T-cell (primary cell): Measurements from ENCODE around the gene TMC4. TPM values are rescaled to one million over a fixed set of nuclear protein-coding genes. Genes with fewer than 3 reads are reported as not detected.
A peak's percentile ranks its signal among the peaks of the same experiment; 100 is the strongest.
"Not testable (repeated sequence)": the region's sequence is repeated elsewhere in the genome, so short reads cannot be mapped to it uniquely, and the experiment has no call there.

Source experiments
- ATAC-seq, 4 experiments: fragments of 200-7000 bp in 3 of 4; fragments of 150-1000 bp in 1 of 4; cut with Tn5 transposase; replicated peaks in 1 of 4; 1 replicate in 3 of 4; 2 replicates in 1 of 4; pipeline ENCODE4 v1.10.0; 2021; ENCODE audit warnings: moderate library complexity in 3 of 4, mild to moderate bottlenecking in 2 of 4, moderate number of reproducible peaks in 1 of 4
- CTCF ChIA-PET, 2 donors: fragments of 300-600 bp; sonication (Branson Sonifier 250); formaldehyde crosslinking; loops; one replicate each; lab custom pipeline; 2022; ENCODE audit warnings: antibody characterized with exemption in 2 of 2; lab: Charles Lee
- POLR2A ChIA-PET, 2 donors: fragments of 300-600 bp; sonication (Branson Sonifier 250); formaldehyde crosslinking; loops; one replicate each; lab custom pipeline; 2022; ENCODE audit warnings: antibody characterized with exemption in 2 of 2; lab: Charles Lee
- DNase-seq, 35 experiments: peaks; one replicate each; pipeline versions ENCODE4 v3.0.0 to v3.0.0-alpha.2; 2013 to 2023
- H3K27ac ChIP-seq: one replicate; pipeline ENCODE4 v1.5.1; 2013; ENCODE audit warnings: low read length
- H3K27me3 ChIP-seq, 2 experiments: replicated peaks in 1 of 2; 1 replicate in 1 of 2; 2 replicates in 1 of 2; pipeline versions ENCODE4 v1.6.1 to v1.7.0; 2013; ENCODE audit warnings: low read length in 1 of 2, mixed read lengths in 1 of 2; ENCODE audit not compliant: control insufficient read depth in 2 of 2, insufficient read depth in 2 of 2; ENCODE audit errors: extremely low read depth in 1 of 2
- H3K36me3 ChIP-seq, 2 donors: 1 replicate in 1 of 2; 2 replicates in 1 of 2; pipeline versions ENCODE4 v1.6.1 to v1.7.0; 2013; ENCODE audit warnings: low read length in 1 of 2; ENCODE audit not compliant: control insufficient read depth in 2 of 2, insufficient read depth in 1 of 2; ENCODE audit errors: extremely low read depth in 1 of 2
- H3K4me1 ChIP-seq, 2 experiments: 1 replicate in 1 of 2; 2 replicates in 1 of 2; pipeline versions ENCODE4 v1.6.1 to v1.7.0; 2013; ENCODE audit warnings: low read length in 2 of 2, mixed read lengths in 1 of 2; ENCODE audit not compliant: insufficient read depth in 2 of 2, control insufficient read depth in 1 of 2; ENCODE audit errors: extremely low read depth in 1 of 2
- H3K4me3 ChIP-seq, 2 donors: 1 replicate in 1 of 2; 2 replicates in 1 of 2; pipeline versions ENCODE4 v1.5.1 to v1.7.0; 2013; ENCODE audit warnings: mild to moderate bottlenecking in 2 of 2, low read length in 1 of 2, moderate library complexity in 1 of 2; ENCODE audit not compliant: control insufficient read depth in 1 of 2; ENCODE audit errors: extremely low read depth in 1 of 2
- H3K9me3 ChIP-seq: 2 replicates; pipeline ENCODE4 v1.7.0; 2013
- H3K27ac Mint-ChIP-seq, 2 donors: one replicate each; pipeline ENCODE4 v1.8.0; 2020 to 2021; ENCODE audit warnings: mild to moderate bottlenecking in 2 of 2, mixed read lengths in 2 of 2
- H3K27me3 Mint-ChIP-seq, 2 donors: one replicate each; pipeline ENCODE4 v1.8.0; 2021 to 2022; ENCODE audit warnings: mixed read lengths in 2 of 2
- H3K36me3 Mint-ChIP-seq: one replicate; pipeline ENCODE4 v1.8.0; 2021; ENCODE audit warnings: mixed read lengths
- H3K4me1 Mint-ChIP-seq, 3 donors: one replicate each; pipeline ENCODE4 v1.8.0; 2020 to 2022; ENCODE audit warnings: mixed read lengths in 3 of 3, mild to moderate bottlenecking in 1 of 3
- H3K4me3 Mint-ChIP-seq, 3 donors: one replicate each; pipeline ENCODE4 v1.8.0; 2020 to 2022; ENCODE audit warnings: mild to moderate bottlenecking in 3 of 3, mixed read lengths in 3 of 3, moderate library complexity in 3 of 3
- H3K9me3 Mint-ChIP-seq, 3 donors: one replicate each; pipeline ENCODE4 v1.8.0; 2020 to 2022; ENCODE audit warnings: mixed read lengths in 3 of 3
- WGBS: methylation state at CpG from one replicate; pipeline ENCODE4 v1.1.5; 2013; ENCODE audit warnings: missing lambda C conversion rate; ENCODE audit not compliant: insufficient coverage; 5-methylcytosine and 5-hydroxymethylcytosine counted together
- total RNA-seq, 35 experiments: library from RNA in 6 of 35; stranded (reverse) in 6 of 35; fragments of 120-200 nt in 1 of 35; gene quantifications; one replicate each; pipeline versions ENCODE4 v1.2.1 to v1.2.4 and lab custom pipeline; 2013 to 2026

TMC4 gene
- total RNA-seq, 5 donors from 2014 or later (not counting 1 experiment from before 2014, with no cell fraction given) = 0.78 to 2.6 (median 1.4) TPM

GRCh38 chr19:54208784-54209057, 35.8 kb upstream of the TMC4 start:
- CTCF ChIA-PET = no interaction called here

GRCh38 chr19:54207983-54208783, 35.2 kb upstream of the TMC4 start:
- Mint-ChIP-seq H3K4me3 (peak overlapping the region in 1 of 3 donors; percentile 66), H3K27me3 (no peaks in the 10 kb centered on the region), H3K36me3 (peaks cover 42% of the 10 kb centered on the region), H3K4me1 (peaks cover 79 to 82% (median 80%) of the 10 kb centered on the region in 3 donors), H3K9me3 (no peaks in the 10 kb centered on the region), H3K27ac (peak overlapping the region; percentile 17 to 77)
- Histone ChIP-seq H3K9me3 (no peaks in the 10 kb centered on the region), H3K27ac (no peak overlapping the region), H3K4me1 (peaks cover 1 to 81% of the 10 kb centered on the region in 2 experiments), H3K27me3 (no peaks in the 10 kb centered on the region), H3K36me3 (peaks cover 19 to 49% of the 10 kb centered on the region in 2 donors), H3K4me3 (no peak overlapping the region)
- CTCF ChIA-PET = no interaction called here
- POLR2A ChIA-PET = no interaction called here
- ATAC-seq (peak in 3 of 4 experiments; percentile 8 to 25 (median 22)), DNase-seq (peak in 25 of 35 experiments; percentile 8 to 68 (median 34))
- WGBS = 37% methylated on average over 14 of the region's 18 CpGs

More at GRCh38 chr19:54208784-54209057, 35.8 kb upstream of the TMC4 start:
- no peak overlapping the region for H3K27ac ChIP-seq
- POLR2A ChIA-PET = no interaction called here
- H3K27ac Mint-ChIP-seq = peak overlapping the region; percentile 17 to 77
- no peaks in the 10 kb centered on the region for H3K9me3 ChIP-seq
- peaks cover 36% of the 10 kb centered on the region for H3K36me3 Mint-ChIP-seq
- H3K4me3 ChIP-seq = no peak overlapping the region
- peaks cover 0 to 75% of the 10 kb centered on the region in 2 experiments for H3K4me1 ChIP-seq
- peaks cover 74 to 78% (median 75%) of the 10 kb centered on the region in 3 donors for H3K4me1 Mint-ChIP-seq
- H3K27me3 ChIP-seq = no peaks in the 10 kb centered on the region
- H3K4me3 Mint-ChIP-seq = peak overlapping the region in 1 of 3 donors; percentile 66
- peaks cover 19 to 44% of the 10 kb centered on the region in 2 donors for H3K36me3 ChIP-seq
- DNase-seq (no peak), ATAC-seq (no peak)
- H3K9me3 Mint-ChIP-seq = no peaks in the 10 kb centered on the region
- H3K27me3 Mint-ChIP-seq = no peaks in the 10 kb centered on the region
- WGBS = 100% methylated on average over 2 of the region's 8 CpGs

- peak overlapping the region; percentile 17 to 77 for H3K27ac Mint-ChIP-seq
- POLR2A ChIA-PET = no interaction called here
- ATAC-seq (no peak), DNase-seq (no peak)
- Histone ChIP-seq H3K4me3 (no peak overlapping the region), H3K27me3 (no peaks in the 10 kb centered on the region), H3K27ac (no peak overlapping the region), H3K4me1 (peaks cover 7 to 86% of the 10 kb centered on the region in 2 experiments), H3K9me3 (no peaks in the 10 kb centered on the region), H3K36me3 (peaks cover 19 to 54% of the 10 kb centered on the region in 2 donors)
- no peaks in the 10 kb centered on the region for H3K9me3 Mint-ChIP-seq
- 25% methylated on average over 4 of the region's 5 CpGs for WGBS
- peaks cover 78 to 87% (median 86%) of the 10 kb centered on the region in 3 donors for H3K4me1 Mint-ChIP-seq
- CTCF ChIA-PET = no interaction called here
- peak overlapping the region in 1 of 3 donors; percentile 66 for H3K4me3 Mint-ChIP-seq
- H3K36me3 Mint-ChIP-seq = peaks cover 47% of the 10 kb centered on the region
- H3K27me3 Mint-ChIP-seq = no peaks in the 10 kb centered on the region
Observed at GRCh38 chr19:54207676-54207982, 34.7 kb upstream of the TMC4 start.

- peak overlapping the region in 1 of 3 donors; percentile 66 for H3K4me3 Mint-ChIP-seq
- DNase-seq, H3K27me3 ChIP-seq, H3K9me3 ChIP-seq, H3K27ac ChIP-seq, CTCF ChIA-PET, H3K9me3 Mint-ChIP-seq, H3K4me3 ChIP-seq, ATAC-seq, H3K27me3 Mint-ChIP-seq, H3K27ac Mint-ChIP-seq, POLR2A ChIA-PET: not testable (repeated sequence)
- H3K36me3 Mint-ChIP-seq = peaks cover 51% of the 10 kb centered on the region
- H3K4me1 Mint-ChIP-seq = peaks cover 78 to 91% (median 90%) of the 10 kb centered on the region in 3 donors
- 94% methylated on average over 5 of the region's 23 CpGs for WGBS
- peaks cover 11 to 91% of the 10 kb centered on the region in 2 experiments for H3K4me1 ChIP-seq
- peaks cover 19 to 59% of the 10 kb centered on the region in 2 donors for H3K36me3 ChIP-seq
Observed at GRCh38 chr19:54207193-54207592, 34.2 kb upstream of the TMC4 start.

- Mint-ChIP-seq H3K4me1 (peaks cover 82 to 94% (median 93%) of the 10 kb centered on the region in 3 donors), H3K27me3 (no peaks in the 10 kb centered on the region), H3K27ac (peak overlapping the region in 1 of 2 donors; percentile 34), H3K36me3 (peaks cover 54% of the 10 kb centered on the region), H3K4me3 (peak overlapping the region in 1 of 3 donors; percentile 66), H3K9me3 (no peaks in the 10 kb centered on the region)
- CTCF ChIA-PET = no interaction called here
- Histone ChIP-seq H3K27ac (no peak overlapping the region), H3K4me1 (peaks cover 14 to 95% of the 10 kb centered on the region in 2 experiments), H3K9me3 (no peaks in the 10 kb centered on the region), H3K4me3 (no peak overlapping the region), H3K27me3 (no peaks in the 10 kb centered on the region), H3K36me3 (peaks cover 19 to 63% of the 10 kb centered on the region in 2 donors)
- ATAC-seq (no peak), DNase-seq (no peak)
- POLR2A ChIA-PET = no interaction called here
- WGBS = 81% methylated on average over 11 of the region's 13 CpGs
Observed at GRCh38 chr19:54206831-54207177, 33.8 kb upstream of the TMC4 start.

GRCh38 chr19:54206030-54206830, 33.3 kb upstream of the TMC4 start:
- H3K36me3 Mint-ChIP-seq = peaks cover 58% of the 10 kb centered on the region
- ATAC-seq = no peak

More at GRCh38 chr19:54206030-54206830, 33.3 kb upstream of the TMC4 start:
- H3K4me3 Mint-ChIP-seq = peak overlapping the region in 1 of 3 donors; percentile 66
- H3K27ac Mint-ChIP-seq = peak overlapping the region in 1 of 2 donors; percentile 34
- no peaks in the 10 kb centered on the region for H3K9me3 ChIP-seq
- peaks cover 86 to 97% (median 96%) of the 10 kb centered on the region in 3 donors for H3K4me1 Mint-ChIP-seq
- 92% methylated on average over 16 of the region's 27 CpGs for WGBS
- ChIA-PET CTCF (no interaction called here), POLR2A (no interaction called here)
- no peaks in the 10 kb centered on the region for H3K27me3 Mint-ChIP-seq
- peaks cover 20 to 97% of the 10 kb centered on the region in 2 experiments for H3K4me1 ChIP-seq
- H3K9me3 Mint-ChIP-seq = no peaks in the 10 kb centered on the region
- DNase-seq = no peak
- no peaks in the 10 kb centered on the region for H3K27me3 ChIP-seq
- H3K36me3 ChIP-seq = peaks cover 19 to 65% of the 10 kb centered on the region in 2 donors
- no peak overlapping the region for H3K27ac ChIP-seq
- no peak overlapping the region for H3K4me3 ChIP-seq
